Sigmoid colon (tissue), 7 donors: Measurements from ENCODE around the gene ZKSCAN3. TPM values are rescaled to one million over a fixed set of nuclear protein-coding genes. Genes with fewer than 3 reads are reported as not detected.

Source experiments
- DNase-seq: peaks from one replicate; pipeline ENCODE4 v3.0.0-alpha.2; 2019
- H3K27ac ChIP-seq, 4 donors: fragments of 200-600 bp; sonication (generic); one replicate each; pipeline ENCODE4 v1.5.1; 2016 to 2019; ENCODE audit warnings: mild to moderate bottlenecking in 1 of 4
- H3K27me3 ChIP-seq, 3 donors: fragments of 200-600 bp; sonication (generic); one replicate each; pipeline ENCODE4 v1.5.1; 2019; ENCODE audit warnings: mild to moderate bottlenecking in 1 of 3
- H3K36me3 ChIP-seq, 4 donors: fragments of 200-600 bp; sonication (generic); one replicate each; pipeline ENCODE4 v1.5.1; 2016 to 2019
- H3K4me1 ChIP-seq, 4 donors: fragments of 200-600 bp; sonication (generic); one replicate each; pipeline ENCODE4 v1.5.1; 2017 to 2019
- H3K4me3 ChIP-seq, 4 donors: fragments of 200-600 bp; sonication (generic); one replicate each; pipeline ENCODE4 v1.5.1; 2017 to 2019; ENCODE audit warnings: mild to moderate bottlenecking in 2 of 4, moderate library complexity in 1 of 4
- H3K9me3 ChIP-seq, 4 donors: fragments of 200-600 bp in 3 of 4; sonication (generic) in 3 of 4; one replicate each; pipeline versions ENCODE4 v1.5.1 to v1.6.1; 2013 to 2019
- CTCF ChIP-seq, 4 experiments: fragments of 450-650 bp in 3 of 4; fragments of 200-600 bp in 1 of 4; IDR thresholded peaks; one replicate each; pipeline ENCODE4 v1.5.1; 2016 to 2019; ENCODE audit warnings: antibody characterized with exemption in 4 of 4, mild to moderate bottlenecking in 3 of 4, moderate library complexity in 2 of 4
- EP300 ChIP-seq, 4 donors: sonication (generic); formaldehyde crosslinking; IDR thresholded peaks; one replicate each; pipeline ENCODE4 v1.6.1; 2017; ENCODE audit warnings: antibody characterized with exemption in 4 of 4
- POLR2A ChIP-seq, 2 donors: fragments of 450-650 bp; IDR thresholded peaks; one replicate each; pipeline ENCODE4 v1.6.1; 2016; ENCODE audit warnings: antibody characterized with exemption in 2 of 2, mild to moderate bottlenecking in 2 of 2, moderate library complexity in 2 of 2
- POLR2AphosphoS5 ChIP-seq, 4 donors: sonication (generic); formaldehyde crosslinking; IDR thresholded peaks; one replicate each; pipeline ENCODE4 v1.6.1; 2017; ENCODE audit warnings: antibody characterized with exemption in 4 of 4
- WGBS, 2 donors: extraction: QIAGEN DNeasy Blood & Tissue Kit; methylation state at CpG; one replicate each; pipeline ENCODE4 v1.1.7; 2013; 5-methylcytosine and 5-hydroxymethylcytosine counted together
- intact Hi-C: fragments of 100-400 bp; cut with DNase I; formaldehyde crosslinking; loops from one replicate; pipeline ENCODE4 v1.15.1; 2023
- polyA plus RNA-seq, 3 donors: library from polyadenylated mRNA; stranded (reverse); fragments of 200-250 nt; gene quantifications; one replicate each; pipeline ENCODE4 v1.2.3, GENCODE V29; 2013
- total RNA-seq, 4 donors: library from RNA; depleted of rRNA; stranded (reverse); fragments of >200 nt; gene quantifications; one replicate each; pipeline ENCODE4 v1.1.0, GENCODE V29; 2016
- donor health status: healthy with polysubstance abuse.
- donor health status: Bipolar disorder and iron deficiency.
- donor health status: healthy.

ZKSCAN3 gene
- total and polyA plus RNA-seq, 7 donors, result 0.92 to 9.1 (median 5.4) TPM

GRCh38 chr6:28351087-28351486 lies 1.3 kb downstream of the ZKSCAN3 start:
- Histone ChIP-seq H3K27ac (peak overlapping the region; percentile 49 to 94 (median 86)), H3K4me3 (peak overlapping the region in 3 of 4 donors; percentile 64 to 78 (median 70)), H3K36me3 (no peaks in the 10 kb centered on the region), H3K9me3 (no peaks in the 10 kb centered on the region), H3K27me3 (no peaks in the 10 kb centered on the region), H3K4me1 (peaks cover 0 to 43% (median 27%) of the 10 kb centered on the region in 4 donors)
- no peak for DNase-seq
- no peak for TF ChIP-seq POLR2AphosphoS5 (IDR thresholded peaks at IDR 0.05)
- no peak for TF ChIP-seq POLR2A (IDR thresholded peaks at IDR 0.05)
- no peak for TF ChIP-seq EP300 (IDR thresholded peaks at IDR 0.05)
- TF ChIP-seq CTCF (IDR thresholded peaks at IDR 0.05), result no peak
- WGBS, 2 donors, result 71 to 72% methylated on average over 2 of the region's 2 CpGs
- intact Hi-C loops, result loop anchor here (10.0 kb wide), 5 partner anchors 126 to 876 kb away; partner anchors contain the start of genes ZNF165, ZNF184 and ZSCAN9

- intact Hi-C loops, result loop anchor here (10.0 kb wide), 5 partner anchors 127 to 877 kb away; partner anchors contain the start of genes ZNF165, ZNF184 and ZSCAN9
- no peak for DNase-seq
- TF ChIP-seq POLR2AphosphoS5 (IDR thresholded peaks at IDR 0.05) (no peak), CTCF (IDR thresholded peaks at IDR 0.05) (no peak), POLR2A (IDR thresholded peaks at IDR 0.05) (no peak), EP300 (IDR thresholded peaks at IDR 0.05) (no peak)
- WGBS, 2 donors, result 72 to 88% methylated on average over 2 of the region's 2 CpGs
- Histone ChIP-seq H3K36me3 (no peaks in the 10 kb centered on the region), H3K27ac (peak overlapping the region; percentile 49 to 94 (median 86)), H3K4me1 (peaks cover 0 to 46% (median 31%) of the 10 kb centered on the region in 4 donors), H3K4me3 (peak overlapping the region in 1 of 4 donors; percentile 64), H3K27me3 (no peaks in the 10 kb centered on the region), H3K9me3 (no peaks in the 10 kb centered on the region)
These were observed 1.8 kb downstream of the ZKSCAN3 start for GRCh38 chr6:28351493-28351925.

- no peak for TF ChIP-seq CTCF (IDR thresholded peaks at IDR 0.05)
- TF ChIP-seq EP300 (IDR thresholded peaks at IDR 0.05), result no peak
- TF ChIP-seq POLR2A (IDR thresholded peaks at IDR 0.05), result no peak
- TF ChIP-seq POLR2AphosphoS5 (IDR thresholded peaks at IDR 0.05), result no peak
- intact Hi-C loops, result loop anchor here (10.0 kb wide), 5 partner anchors 129 to 879 kb away; partner anchors contain the start of genes ZNF165, ZNF184 and ZSCAN9
- no peaks in the 10 kb centered on the region for H3K27me3 ChIP-seq
- 82 to 88% methylated on average over 3 of the region's 3 CpGs for WGBS, 2 donors
- H3K4me1 ChIP-seq, result peaks cover 0 to 53% (median 41%) of the 10 kb centered on the region in 4 donors
- peak overlapping the region; percentile 84 to 94 (median 85) for H3K27ac ChIP-seq
- no peaks in the 10 kb centered on the region for H3K36me3 ChIP-seq
- H3K4me3 ChIP-seq, result peak overlapping the region in 3 of 4 donors; percentile 3 to 36 (median 24)
- DNase-seq, result no peak
- H3K9me3 ChIP-seq, result no peaks in the 10 kb centered on the region
These were observed 3.6 kb downstream of the ZKSCAN3 start for GRCh38 chr6:28353356-28353755.

GRCh38 chr6:28353981-28354676 lies 4.4 kb downstream of the ZKSCAN3 start:
- no peaks in the 10 kb centered on the region for H3K9me3 ChIP-seq
- no peaks in the 10 kb centered on the region for H3K36me3 ChIP-seq
- 44 to 86% methylated on average over 11 of the region's 11 CpGs for WGBS, 2 donors
- intact Hi-C loops, result loop anchor here (2.0 to 10.0 kb wide), 6 partner anchors 17 to 879 kb away; partner anchors contain the start of genes ZNF165, ZNF184, ZSCAN31 and ZSCAN9
- H3K27me3 ChIP-seq, result no peaks in the 10 kb centered on the region
- TF ChIP-seq POLR2A (IDR thresholded peaks at IDR 0.05) (no peak), CTCF (IDR thresholded peaks at IDR 0.05) (no peak), EP300 (IDR thresholded peaks at IDR 0.05) (peak in 1 of 4 donors; percentile 23), POLR2AphosphoS5 (IDR thresholded peaks at IDR 0.05) (peak in 3 of 4 donors; percentile 38 to 69 (median 40))
- peaks cover 0 to 53% (median 41%) of the 10 kb centered on the region in 4 donors for H3K4me1 ChIP-seq
- peak; percentile 89 for DNase-seq
- H3K4me3 ChIP-seq, result peak overlapping the region in 3 of 4 donors; percentile 3 to 36 (median 24)
- peak overlapping the region; percentile 84 to 94 (median 85) for H3K27ac ChIP-seq
